Mesendoderm (in vitro differentiated cells): Measurements from ENCODE around the gene MBNL3.

Source experiments
- DNase-seq: peaks from one replicate; pipeline ENCODE4 v3.0.0; 2013
- H2AK5ac ChIP-seq: 2 replicates; pipeline ENCODE4 v1.6.1; 2013; ENCODE audit warnings: low read length, inconsistent platforms
- H2BK120ac ChIP-seq: 2 replicates; pipeline ENCODE4 v1.6.1; 2013; ENCODE audit warnings: low read depth, mild to moderate bottlenecking, low read length, moderate library complexity, mixed read lengths
- H2BK15ac ChIP-seq: replicated peaks from 2 replicates; pipeline ENCODE4 v1.6.1; 2013; ENCODE audit warnings: low read depth, mild to moderate bottlenecking, moderate library complexity
- H2BK5ac ChIP-seq: 2 replicates; pipeline ENCODE4 v1.6.1; 2013; ENCODE audit warnings: low read length, inconsistent platforms
- H3K18ac ChIP-seq: 2 replicates; pipeline ENCODE4 v1.6.1; 2013; ENCODE audit warnings: mild to moderate bottlenecking, low read length, mixed read lengths
- H3K23ac ChIP-seq: one replicate; pipeline ENCODE4 v1.6.1; 2013; ENCODE audit warnings: low read length
- H3K27ac ChIP-seq: 2 replicates; pipeline ENCODE4 v1.5.1; 2013; ENCODE audit warnings: low read depth, mild to moderate bottlenecking, inconsistent platforms, low read length, moderate library complexity
- H3K27me3 ChIP-seq: 2 replicates; pipeline ENCODE4 v1.6.1; 2013; ENCODE audit warnings: low read length, control low read depth, mild to moderate bottlenecking, inconsistent platforms; ENCODE audit not compliant: insufficient read depth, poor library complexity
- H3K36me3 ChIP-seq: 2 replicates; pipeline ENCODE4 v1.6.1; 2013; ENCODE audit warnings: low read length, inconsistent platforms; ENCODE audit not compliant: control insufficient read depth, insufficient read depth
- H3K4ac ChIP-seq: one replicate; pipeline ENCODE4 v1.6.1; 2013; ENCODE audit warnings: low read depth, mild to moderate bottlenecking, low read length, moderate library complexity
- H3K4me1 ChIP-seq: 2 replicates; pipeline ENCODE4 v1.6.1; 2013; ENCODE audit warnings: low read depth, low read length, inconsistent platforms; ENCODE audit not compliant: control insufficient read depth
- H3K4me2 ChIP-seq: 2 replicates; pipeline ENCODE4 v1.6.1; 2013; ENCODE audit warnings: low read length
- H3K4me3 ChIP-seq: 2 replicates; pipeline ENCODE4 v1.5.1; 2013; ENCODE audit warnings: mild to moderate bottlenecking, low read length
- H3K56ac ChIP-seq: one replicate; pipeline ENCODE4 v1.6.1; 2013; ENCODE audit warnings: low read length
- H3K79me1 ChIP-seq: 2 replicates; pipeline ENCODE4 v1.6.1; 2013; ENCODE audit warnings: low read length, inconsistent platforms
- H3K79me2 ChIP-seq: 2 replicates; pipeline ENCODE4 v1.6.1; 2013; ENCODE audit warnings: mild to moderate bottlenecking, low read length; ENCODE audit not compliant: control insufficient read depth, insufficient read depth
- H3K9ac ChIP-seq: 2 replicates; pipeline ENCODE4 v1.6.1; 2013; ENCODE audit warnings: low read length, inconsistent platforms
- H4K5ac ChIP-seq: one replicate; pipeline ENCODE4 v1.6.1; 2013; ENCODE audit warnings: low read length
- H4K8ac ChIP-seq: one replicate; pipeline ENCODE4 v1.6.1; 2013; ENCODE audit warnings: low read depth, mild to moderate bottlenecking, control low read depth, low read length, moderate library complexity
- WGBS: extraction: QIAGEN DNeasy Blood & Tissue Kit; methylation state at CpG from one replicate; pipeline ENCODE4 v1.1.7; 2013; ENCODE audit warnings: low lambda C conversion rate, missing lambda C conversion rate; ENCODE audit not compliant: insufficient coverage; ENCODE audit errors: extremely low coverage; 5-methylcytosine and 5-hydroxymethylcytosine counted together

MBNL3 gene

DNA sequence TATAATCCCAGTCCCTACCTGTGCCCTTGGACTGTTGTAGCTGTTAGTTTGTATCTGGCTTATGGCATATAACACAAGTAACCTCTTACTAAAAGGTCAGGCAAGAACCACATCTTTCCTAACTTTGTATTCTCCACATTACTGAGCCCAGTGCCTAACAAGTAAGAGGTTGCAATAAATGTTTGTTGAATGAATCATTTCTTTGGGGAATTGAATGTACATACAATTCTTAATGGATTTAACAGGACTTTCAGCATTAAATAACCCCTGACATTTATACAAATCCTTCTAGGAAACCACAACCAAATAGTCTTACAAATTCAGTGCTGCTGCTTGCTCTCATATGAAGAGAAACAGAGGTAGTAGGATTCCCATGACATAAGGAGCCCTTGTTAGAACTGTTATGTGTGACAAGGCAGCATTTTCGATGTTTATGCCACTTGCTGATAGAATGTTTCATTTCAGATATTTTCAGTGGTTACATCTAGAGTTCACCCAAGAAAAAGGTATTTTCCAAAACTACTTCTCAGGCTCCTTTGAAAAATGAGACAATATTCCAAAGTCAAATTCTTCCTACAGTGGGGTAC lies 62.0 kb downstream of the MBNL3 start:
- no peaks in the 10 kb centered on the region for H3K36me3 ChIP-seq
- H3K4ac ChIP-seq: no peak overlapping the region
- H3K4me3 ChIP-seq: no peak overlapping the region
- no peaks in the 10 kb centered on the region for H3K79me1 ChIP-seq
- H3K4me2 ChIP-seq: no peak overlapping the region
- H2BK120ac ChIP-seq: no peak overlapping the region
- no peak overlapping the region for H3K56ac ChIP-seq
- no peak overlapping the region for H3K18ac ChIP-seq
- no CpG with 5 or more reads among the region's 1 CpG for WGBS
- H3K23ac ChIP-seq: no peak overlapping the region
- H3K27ac ChIP-seq: no peak overlapping the region
- H2BK15ac ChIP-seq: no peak overlapping the region
- H4K5ac ChIP-seq: no peak overlapping the region
- H2AK5ac ChIP-seq: no peak overlapping the region
- no peaks in the 10 kb centered on the region for H3K79me2 ChIP-seq
- no peak overlapping the region for H2BK5ac ChIP-seq
- H3K9ac ChIP-seq: no peak overlapping the region
- no peaks in the 10 kb centered on the region for H3K4me1 ChIP-seq
- no peaks in the 10 kb centered on the region for H3K27me3 ChIP-seq
- no peak overlapping the region for H4K8ac ChIP-seq
- DNase-seq: no peak

DNA sequence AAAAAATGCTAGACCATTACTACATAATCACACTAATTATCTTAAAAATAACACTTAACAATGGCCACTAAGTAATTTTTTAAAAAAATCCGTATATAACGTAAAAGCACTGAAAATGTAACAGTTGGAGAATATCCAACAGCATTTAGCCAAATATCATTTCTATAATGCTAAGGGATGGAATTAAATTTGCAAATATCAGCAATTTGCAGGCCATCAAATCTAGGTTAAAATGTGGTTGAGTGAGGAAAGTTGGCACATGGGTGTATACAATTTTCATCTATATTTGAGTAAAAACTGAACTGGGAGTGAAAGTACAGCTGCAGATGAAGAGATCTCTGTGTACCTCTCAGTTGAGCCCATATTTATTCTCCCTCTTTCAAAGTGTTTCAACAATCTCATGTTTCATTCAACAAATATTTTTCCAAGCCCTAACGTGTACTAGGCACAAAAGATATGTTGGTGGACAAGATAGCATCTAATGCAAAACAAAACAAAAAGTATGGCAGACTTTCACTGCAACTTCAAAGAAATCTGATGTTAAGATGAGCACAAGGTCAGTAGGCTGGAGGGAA lies 63.0 kb downstream of the MBNL3 start:
- Histone ChIP-seq H3K18ac (no peak overlapping the region), H3K36me3 (no peaks in the 10 kb centered on the region), H3K56ac (no peak overlapping the region), H2AK5ac (no peak overlapping the region), H3K4ac (no peak overlapping the region), H4K5ac (no peak overlapping the region), H2BK15ac (no peak overlapping the region), H3K27me3 (no peaks in the 10 kb centered on the region), H3K4me2 (no peak overlapping the region), H3K23ac (no peak overlapping the region), H3K4me3 (no peak overlapping the region), H2BK120ac (no peak overlapping the region), H3K79me1 (no peaks in the 10 kb centered on the region), H2BK5ac (no peak overlapping the region), H4K8ac (no peak overlapping the region), H3K9ac (no peak overlapping the region), H3K79me2 (no peaks in the 10 kb centered on the region), H3K4me1 (no peaks in the 10 kb centered on the region), H3K27ac (no peak overlapping the region)
- WGBS: no CpG with 5 or more reads among the region's 3 CpGs
- no peak for DNase-seq

DNA sequence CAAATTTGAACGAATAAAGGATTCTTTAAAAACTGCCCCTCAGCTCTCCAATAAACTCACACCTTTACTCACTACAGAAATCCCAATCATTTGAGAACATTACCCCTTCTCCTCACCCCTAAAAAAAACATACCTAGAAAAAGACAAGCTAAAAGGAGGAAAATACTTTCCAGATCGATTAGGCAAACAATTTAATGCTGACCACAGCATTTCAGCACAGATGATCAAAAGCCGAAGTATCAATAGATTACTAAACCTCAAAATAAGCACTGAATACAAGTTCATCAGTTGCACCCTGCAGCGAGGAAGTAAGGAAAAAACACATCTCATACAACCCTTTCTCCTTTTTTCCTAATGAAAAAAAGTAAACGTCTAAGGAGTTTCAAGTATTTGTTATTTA lies 65.5 kb downstream of the MBNL3 start:
- Histone ChIP-seq H4K8ac (no peak overlapping the region), H3K56ac (no peak overlapping the region), H3K4me1 (no peaks in the 10 kb centered on the region), H3K9ac (no peak overlapping the region), H2BK5ac (no peak overlapping the region), H3K4me3 (no peak overlapping the region), H2AK5ac (no peak overlapping the region), H3K4ac (no peak overlapping the region), H2BK120ac (no peak overlapping the region), H3K18ac (no peak overlapping the region), H3K27ac (no peak overlapping the region), H3K79me1 (no peaks in the 10 kb centered on the region), H2BK15ac (no peak overlapping the region), H3K4me2 (no peak overlapping the region), H3K23ac (no peak overlapping the region), H4K5ac (no peak overlapping the region), H3K27me3 (no peaks in the 10 kb centered on the region), H3K36me3 (no peaks in the 10 kb centered on the region), H3K79me2 (no peaks in the 10 kb centered on the region)
- no peak for DNase-seq
- WGBS: no CpG with 5 or more reads among the region's 5 CpGs

DNA sequence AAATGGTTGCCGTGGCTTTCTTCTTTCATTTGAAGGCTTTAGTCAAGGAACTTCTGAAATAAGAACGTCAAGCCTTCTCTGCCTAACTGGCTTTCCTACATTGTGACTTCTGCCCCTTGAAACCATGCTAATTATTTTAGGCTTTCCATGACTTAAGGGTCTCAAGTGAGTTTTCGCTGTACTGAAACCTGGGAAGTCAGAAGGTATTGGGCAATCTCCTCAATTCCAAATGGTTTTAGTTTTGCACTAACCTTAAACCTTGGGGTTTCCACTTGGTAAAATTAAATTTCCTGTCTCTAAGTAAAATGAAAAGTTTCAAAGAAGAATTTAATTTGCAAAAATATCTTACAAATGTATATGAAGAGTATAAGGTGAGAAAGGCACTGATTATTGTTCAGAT lies 73.8 kb downstream of the MBNL3 start:
- H3K27ac ChIP-seq: no peak overlapping the region
- no peak overlapping the region for H3K4ac ChIP-seq
- no peak overlapping the region for H4K8ac ChIP-seq
- no peak overlapping the region for H3K9ac ChIP-seq
- no peak overlapping the region for H2BK15ac ChIP-seq
- no peak overlapping the region for H4K5ac ChIP-seq
- no peak overlapping the region for H3K23ac ChIP-seq
- no CpG with 5 or more reads among the region's 3 CpGs for WGBS
- H3K56ac ChIP-seq: no peak overlapping the region
- H3K4me2 ChIP-seq: no peak overlapping the region
- H3K27me3 ChIP-seq: no peaks in the 10 kb centered on the region
- H3K18ac ChIP-seq: no peak overlapping the region
- no peak overlapping the region for H2BK120ac ChIP-seq
- H3K4me1 ChIP-seq: no peaks in the 10 kb centered on the region
- H3K79me2 ChIP-seq: no peaks in the 10 kb centered on the region
- H3K4me3 ChIP-seq: no peak overlapping the region
- DNase-seq: no peak
- no peaks in the 10 kb centered on the region for H3K79me1 ChIP-seq
- no peaks in the 10 kb centered on the region for H3K36me3 ChIP-seq
- H2AK5ac ChIP-seq: no peak overlapping the region
- no peak overlapping the region for H2BK5ac ChIP-seq

DNA sequence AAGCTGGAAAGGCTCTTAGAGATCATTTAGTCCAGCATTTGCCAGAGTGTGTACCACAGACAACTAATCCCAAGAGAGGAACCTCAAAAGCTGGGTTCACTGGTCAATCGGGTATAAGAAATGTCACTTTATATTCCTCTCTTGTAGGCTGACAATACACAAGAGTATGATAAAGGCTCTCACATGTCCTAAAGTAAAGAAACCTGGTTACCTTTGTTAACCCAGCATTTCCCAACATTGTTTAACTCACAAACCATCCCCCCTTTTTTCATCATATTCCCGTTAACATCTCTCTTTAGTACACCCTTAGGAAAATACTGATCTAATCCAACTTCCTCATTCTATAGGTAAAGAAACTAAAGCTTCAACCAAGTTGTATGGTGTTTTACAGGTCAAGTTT lies 74.4 kb downstream of the MBNL3 start:
- Histone ChIP-seq H3K36me3 (no peaks in the 10 kb centered on the region), H2BK15ac (no peak overlapping the region), H3K27ac (no peak overlapping the region), H3K4ac (no peak overlapping the region), H3K56ac (no peak overlapping the region), H2AK5ac (no peak overlapping the region), H3K4me1 (no peaks in the 10 kb centered on the region), H3K9ac (no peak overlapping the region), H3K27me3 (no peaks in the 10 kb centered on the region), H2BK5ac (no peak overlapping the region), H4K5ac (no peak overlapping the region), H3K79me1 (no peaks in the 10 kb centered on the region), H4K8ac (no peak overlapping the region), H3K79me2 (no peaks in the 10 kb centered on the region), H3K4me2 (no peak overlapping the region), H3K23ac (no peak overlapping the region), H2BK120ac (no peak overlapping the region), H3K4me3 (no peak overlapping the region), H3K18ac (no peak overlapping the region)
- 100% methylated on average over 1 of the region's 2 CpGs for WGBS
- DNase-seq: no peak

DNA sequence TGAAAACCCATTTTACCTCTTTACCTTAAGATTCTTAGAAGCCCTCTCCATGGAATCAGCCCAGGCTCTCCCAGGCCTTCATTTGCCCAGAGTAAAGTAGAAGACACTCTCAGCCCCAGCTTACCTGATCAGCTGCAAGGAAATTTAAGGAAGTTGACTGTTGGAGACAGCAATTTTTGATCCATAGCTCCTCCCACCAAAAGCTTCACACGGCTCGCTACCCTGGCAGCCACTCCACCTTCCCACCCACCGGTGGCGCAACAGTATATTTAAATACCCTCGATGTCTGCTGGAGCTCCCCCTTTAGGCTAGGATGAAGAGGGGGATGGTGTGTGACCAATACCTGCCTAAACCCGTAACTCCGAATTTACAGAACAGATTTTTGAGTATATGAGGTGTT lies 75.4 kb downstream of the MBNL3 start:
- peak overlapping the region; percentile 73 for H3K56ac ChIP-seq
- no peaks in the 10 kb centered on the region for H3K79me1 ChIP-seq
- H3K9ac ChIP-seq: peak overlapping the region; percentile 66
- H3K79me2 ChIP-seq: no peaks in the 10 kb centered on the region
- H3K4ac ChIP-seq: no peak overlapping the region
- no peaks in the 10 kb centered on the region for H3K27me3 ChIP-seq
- H4K8ac ChIP-seq: no peak overlapping the region
- H3K4me3 ChIP-seq: peak overlapping the region; percentile 20
- H2BK5ac ChIP-seq: no peak overlapping the region
- no peak overlapping the region for H2BK15ac ChIP-seq
- H2AK5ac ChIP-seq: no peak overlapping the region
- DNase-seq: peak; percentile 90
- no peak overlapping the region for H3K27ac ChIP-seq
- no peak overlapping the region for H3K23ac ChIP-seq
- no peak overlapping the region for H2BK120ac ChIP-seq
- no peak overlapping the region for H3K4me2 ChIP-seq
- no CpG with 5 or more reads among the region's 7 CpGs for WGBS
- no peaks in the 10 kb centered on the region for H3K36me3 ChIP-seq
- no peaks in the 10 kb centered on the region for H3K4me1 ChIP-seq
- no peak overlapping the region for H4K5ac ChIP-seq
- H3K18ac ChIP-seq: peak overlapping the region; percentile 39
